ENCODE data around the gene PEDS1. TPM values are rescaled to one million over a fixed set of nuclear protein-coding genes. Genes with fewer than 3 reads are reported as not detected.

The PEDS1 gene
- total and polyA plus RNA-seq, 3 donors from 2014 or later = 39.3 to 45.5 (median 40.1) TPM

DNA sequence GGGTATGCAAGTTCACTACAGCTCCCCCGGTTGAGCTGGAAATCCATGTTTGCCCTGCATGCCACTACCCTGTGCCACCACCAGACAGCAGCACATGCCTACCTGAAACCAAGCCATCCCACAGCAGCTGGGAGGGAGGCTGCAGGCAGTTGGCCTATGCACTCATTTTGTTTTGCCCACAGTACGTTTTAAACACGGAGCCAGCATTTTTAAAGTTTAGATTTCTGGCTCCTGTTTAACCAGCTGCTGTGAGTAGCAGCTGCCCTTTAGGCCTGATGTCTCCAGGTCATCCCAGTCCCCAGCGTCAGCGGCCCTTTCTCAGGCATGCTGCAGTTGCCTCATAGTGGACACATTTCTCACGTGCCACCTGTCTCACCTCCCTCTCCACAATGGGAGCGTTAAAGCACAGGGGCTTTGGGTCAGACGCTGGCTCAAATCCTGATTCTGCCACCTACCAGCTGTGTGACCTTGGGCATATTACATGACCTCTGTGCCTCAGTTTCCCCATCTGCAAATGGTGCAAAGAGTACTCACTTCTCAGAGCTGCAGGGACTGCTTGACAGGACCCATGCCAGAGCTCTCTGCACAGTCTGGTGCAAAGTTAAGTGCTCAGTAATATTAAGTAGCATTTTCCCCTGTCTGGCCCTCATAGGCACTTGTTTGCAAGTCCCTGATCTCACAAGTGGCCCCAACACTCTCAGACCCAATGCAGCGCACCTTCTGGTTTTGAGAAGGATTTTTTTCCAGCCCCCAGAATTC lies 32.4 kb downstream of the PEDS1 start:
- intact Hi-C loops (cut with DNase I; ENCODE audit: low total_unique reads) = loop anchor here (5.0 kb wide), 1 partner anchor 46 kb away; no protein-coding TSS in a partner anchor
- WGBS, 2 donors = 40 to 41% methylated on average over 9 of the region's 9 CpGs

DNA sequence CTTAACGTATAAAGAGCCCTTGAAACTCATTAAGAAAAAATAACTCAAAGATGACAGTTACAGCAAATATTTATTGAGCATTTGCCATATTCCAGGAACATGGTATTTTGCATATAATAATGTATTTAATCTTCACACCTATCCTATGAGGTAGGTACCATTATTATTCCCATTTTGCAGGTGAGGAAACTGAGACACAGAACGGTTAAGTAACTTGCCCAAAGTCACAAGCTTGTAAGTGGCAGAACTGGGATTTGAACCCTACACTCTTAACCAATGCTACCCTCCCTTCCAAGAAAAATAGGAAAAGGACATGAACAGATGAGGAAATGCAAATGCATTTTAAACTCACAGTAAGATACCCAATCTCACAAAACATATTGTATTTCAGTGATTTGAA lies 35.3 kb downstream of the PEDS1 start:
- no peaks in the 10 kb centered on the region for H3K27me3 ChIP-seq
- no peak overlapping the region for H3K27ac ChIP-seq
- no peaks in the 10 kb centered on the region for H3K36me3 ChIP-seq (ENCODE audit: low read depth, missing control alignments)
- no peak for DNase-seq
- 62 to 68% methylated on average over 2 of the region's 2 CpGs for WGBS, 2 donors
- no peaks in the 10 kb centered on the region for H3K9me3 ChIP-seq
- no peak overlapping the region for H3K4me3 ChIP-seq
- intact Hi-C loops (cut with DNase I; ENCODE audit: low total_unique reads) = no loop called here
- TF ChIP-seq, protein P1, sequence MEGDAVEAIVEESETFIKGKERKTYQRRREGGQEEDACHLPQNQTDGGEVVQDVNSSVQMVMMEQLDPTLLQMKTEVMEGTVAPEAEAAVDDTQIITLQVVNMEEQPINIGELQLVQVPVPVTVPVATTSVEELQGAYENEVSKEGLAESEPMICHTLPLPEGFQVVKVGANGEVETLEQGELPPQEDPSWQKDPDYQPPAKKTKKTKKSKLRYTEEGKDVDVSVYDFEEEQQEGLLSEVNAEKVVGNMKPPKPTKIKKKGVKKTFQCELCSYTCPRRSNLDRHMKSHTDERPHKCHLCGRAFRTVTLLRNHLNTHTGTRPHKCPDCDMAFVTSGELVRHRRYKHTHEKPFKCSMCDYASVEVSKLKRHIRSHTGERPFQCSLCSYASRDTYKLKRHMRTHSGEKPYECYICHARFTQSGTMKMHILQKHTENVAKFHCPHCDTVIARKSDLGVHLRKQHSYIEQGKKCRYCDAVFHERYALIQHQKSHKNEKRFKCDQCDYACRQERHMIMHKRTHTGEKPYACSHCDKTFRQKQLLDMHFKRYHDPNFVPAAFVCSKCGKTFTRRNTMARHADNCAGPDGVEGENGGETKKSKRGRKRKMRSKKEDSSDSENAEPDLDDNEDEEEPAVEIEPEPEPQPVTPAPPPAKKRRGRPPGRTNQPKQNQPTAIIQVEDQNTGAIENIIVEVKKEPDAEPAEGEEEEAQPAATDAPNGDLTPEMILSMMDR (IDR thresholded peaks at IDR 0.05) = no peak
- no peak for TF ChIP-seq POLR2A (IDR thresholded peaks at IDR 0.05)
- H3K4me1 ChIP-seq = peaks cover 8% of the 10 kb centered on the region

More for the DNA sequence above, 32.4 kb downstream of the PEDS1 start:
- Histone ChIP-seq H3K4me1 (no peaks in the 10 kb centered on the region), H3K9me3 (no peaks in the 10 kb centered on the region), H3K27ac (no peak overlapping the region), H3K36me3 (ENCODE audit: low read depth, missing control alignments) (no peaks in the 10 kb centered on the region), H3K27me3 (no peaks in the 10 kb centered on the region), H3K4me3 (no peak overlapping the region)
- DNase-seq = peak; percentile 79
- TF ChIP-seq, protein P1 (IDR thresholded peaks at IDR 0.05) = peak; percentile 67 to 93 (median 77)
- TF ChIP-seq POLR2A (IDR thresholded peaks at IDR 0.05) = no peak

- H3K27ac ChIP-seq = peak overlapping the region in 1 of 2 donors; percentile 47
- no peaks in the 10 kb centered on the region for H3K36me3 ChIP-seq (ENCODE audit: low read depth, missing control alignments)
- peaks cover 12% of the 10 kb centered on the region for H3K4me1 ChIP-seq
- intact Hi-C loops (cut with DNase I; ENCODE audit: low total_unique reads) = no loop called here
- WGBS, 2 donors = 50 to 76% methylated on average over 13 to 19 of the region's 19 CpGs
- H3K4me3 ChIP-seq = peak overlapping the region; percentile 34 to 38
- H3K9me3 ChIP-seq = no peaks in the 10 kb centered on the region
- no peak for DNase-seq
- no peak for TF ChIP-seq POLR2A (IDR thresholded peaks at IDR 0.05)
- TF ChIP-seq, protein P1 (IDR thresholded peaks at IDR 0.05) = no peak
- no peaks in the 10 kb centered on the region for H3K27me3 ChIP-seq
Observed at GRCh38 chr20:50116368-50116999, 37.0 kb downstream of the PEDS1 start.

DNA sequence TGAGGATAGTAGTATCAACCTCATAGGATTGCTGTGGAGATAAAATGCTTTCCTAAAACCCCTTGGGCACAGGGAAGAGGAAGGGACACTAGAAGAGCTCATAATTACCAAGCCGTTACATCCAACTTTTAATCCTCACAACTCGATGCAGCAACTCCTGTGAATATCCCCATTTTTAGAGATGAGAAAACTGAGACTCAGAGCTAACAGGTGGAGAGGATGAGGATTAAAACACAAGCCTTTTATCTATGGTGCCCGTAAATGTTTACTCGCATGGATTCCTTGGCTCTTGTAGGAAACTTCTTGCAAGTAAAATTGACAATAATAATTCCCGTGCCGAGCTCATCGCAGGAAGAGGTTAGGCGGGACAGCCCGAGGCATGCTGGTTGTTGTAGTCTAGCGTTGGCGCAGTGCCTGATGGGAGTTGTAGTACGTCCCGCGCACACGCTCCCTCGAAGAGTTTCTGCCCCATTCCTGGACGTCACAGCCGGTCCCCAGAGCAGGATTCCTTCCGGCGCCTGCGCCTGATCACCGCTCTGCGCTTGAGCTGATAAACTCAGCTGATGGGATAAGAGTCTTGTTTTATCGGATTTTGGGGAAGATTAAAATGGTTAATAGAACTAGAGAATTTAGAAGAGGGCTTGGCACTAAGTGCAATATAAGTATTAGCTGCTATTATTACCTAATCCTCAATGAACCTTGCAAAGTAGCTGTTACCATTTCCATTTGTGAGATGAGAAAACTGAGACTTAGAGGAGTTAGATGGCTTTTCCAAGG lies 37.7 kb downstream of the PEDS1 start:
- H3K9me3 ChIP-seq = no peaks in the 10 kb centered on the region
- H3K4me1 ChIP-seq = peaks cover 18% of the 10 kb centered on the region
- no peak for TF ChIP-seq POLR2A (IDR thresholded peaks at IDR 0.05)
- TF ChIP-seq, protein P1 (IDR thresholded peaks at IDR 0.05) = no peak
- H3K27ac ChIP-seq = peak overlapping the region in 1 of 2 donors; percentile 47
- H3K36me3 ChIP-seq (ENCODE audit: low read depth, missing control alignments) = no peaks in the 10 kb centered on the region
- H3K4me3 ChIP-seq = peak overlapping the region; percentile 34 to 38
- intact Hi-C loops (cut with DNase I; ENCODE audit: low total_unique reads) = no loop called here
- peak; percentile 99 for DNase-seq
- 0 to 1% methylated on average over 24 of the region's 24 CpGs for WGBS, 2 donors
- H3K27me3 ChIP-seq = no peaks in the 10 kb centered on the region

Data from testis (tissue), 3 donors.